ENCODE measurements around the gene CEP192.

GRCh38 chr18:13151656-13152055 lies 160.5 kb downstream of the CEP192 start:
- TF ChIP-seq CTCF (IDR thresholded peaks at IDR 0.05) = no peak
- TF ChIP-seq EZH2phosphoT487 (IDR thresholded peaks at IDR 0.05) = no peak
